Epithelial cell of prostate (primary cell): ENCODE results near the gene PLA2G10.
"Not testable (repeated sequence)": the region's sequence is repeated elsewhere in the genome, so short reads cannot be mapped to it uniquely, and the experiment has no call there.

Source experiments
- DNase-seq: peaks from one replicate; pipeline ENCODE4 v3.0.0-alpha.2; 2011; ENCODE audit warnings: low read depth, low spot score
- H3K27ac ChIP-seq: fragments of 450-650 bp; 2 replicates; pipeline ENCODE4 v1.5.1; 2017; ENCODE audit warnings: mild to moderate bottlenecking

Gene PLA2G10

GRCh38 chr16:14667347-14668266 is 26.5 kb downstream of the PLA2G10 start:
- DNase-seq: no peak

GRCh38 chr16:14658063-14658462 is 36.0 kb downstream of the PLA2G10 start:
- DNase-seq: no peak
- no peak overlapping the region for H3K27ac ChIP-seq

More at GRCh38 chr16:14667347-14668266, 26.5 kb downstream of the PLA2G10 start:
- no peak overlapping the region for H3K27ac ChIP-seq

GRCh38 chr16:14652726-14653125 is 41.4 kb downstream of the PLA2G10 start:
- no peak overlapping the region for H3K27ac ChIP-seq
- DNase-seq: no peak

GRCh38 chr16:14650629-14651028 is 43.5 kb downstream of the PLA2G10 start:
- DNase-seq: peak; percentile 70
- peak overlapping the region; percentile 52 for H3K27ac ChIP-seq

- no peak for DNase-seq
These were observed 44.3 kb downstream of the PLA2G10 start for GRCh38 chr16:14649816-14650215.

GRCh38 chr16:14641926-14642325 is 52.2 kb downstream of the PLA2G10 start:
- no peak overlapping the region for H3K27ac ChIP-seq
- no peak for DNase-seq

More at GRCh38 chr16:14649816-14650215, 44.3 kb downstream of the PLA2G10 start:
- H3K27ac ChIP-seq: peak overlapping the region; percentile 52

GRCh38 chr16:14641206-14641605 is 52.9 kb downstream of the PLA2G10 start:
- no peak for DNase-seq
- H3K27ac ChIP-seq: peak overlapping the region; percentile 42

GRCh38 chr16:14640538-14640937 is 53.6 kb downstream of the PLA2G10 start:
- H3K27ac ChIP-seq: peak overlapping the region; percentile 42
- no peak for DNase-seq

GRCh38 chr16:14636951-14637240 is 57.2 kb downstream of the PLA2G10 start:
- peak overlapping the region; percentile 54 for H3K27ac ChIP-seq

GRCh38 chr16:14636179-14636950 is 57.7 kb downstream of the PLA2G10 start:
- H3K27ac ChIP-seq: peak overlapping the region; percentile 54

More at GRCh38 chr16:14636951-14637240, 57.2 kb downstream of the PLA2G10 start:
- DNase-seq: not testable (repeated sequence)

GRCh38 chr16:14635395-14636165 is 58.5 kb downstream of the PLA2G10 start:
- H3K27ac ChIP-seq: peak overlapping the region; percentile 54
- no peak for DNase-seq

More at GRCh38 chr16:14636179-14636950, 57.7 kb downstream of the PLA2G10 start:
- not testable (repeated sequence) for DNase-seq

GRCh38 chr16:14634389-14634725 is 59.8 kb downstream of the PLA2G10 start:
- no peak for DNase-seq
- H3K27ac ChIP-seq: no peak overlapping the region

GRCh38 chr16:14632693-14633569 is 61.2 kb downstream of the PLA2G10 start, which contains the start of gene BFAR:
Gene BFAR (plus strand): TSS chr16:14632951. CDS start chr16:14644347, 11,396 bp downstream.
- DNase-seq: peak; percentile 69
- peak within 1 kb of the TSS; percentile 84 for H3K27ac ChIP-seq

GRCh38 chr16:14630620-14631330 is 63.3 kb downstream of the PLA2G10 start:
- DNase-seq: not testable (repeated sequence)
- peak overlapping the region; percentile 79 for H3K27ac ChIP-seq

GRCh38 chr16:14629919-14630619 is 64.0 kb downstream of the PLA2G10 start, which contains the start of gene PARN:
Gene PARN (minus strand): TSS chr16:14630260. CDS start chr16:14630125, 135 bp downstream.
- H3K27ac ChIP-seq: peak within 1 kb of the TSS; percentile 79
- DNase-seq: peak; percentile 90

GRCh38 chr16:14629612-14629918 is 64.5 kb downstream of the PLA2G10 start:
- no peak for DNase-seq

GRCh38 chr16:14628806-14629611 is 65.1 kb downstream of the PLA2G10 start:
- DNase-seq: no peak
- peak overlapping the region; percentile 79 for H3K27ac ChIP-seq

More at GRCh38 chr16:14629612-14629918, 64.5 kb downstream of the PLA2G10 start:
- H3K27ac ChIP-seq: peak overlapping the region; percentile 79
